Vagina (tissue), 2 donors: ENCODE results near the gene HLA-DQB1.
"Not testable (repeated sequence)": the region's sequence is repeated elsewhere in the genome, so short reads cannot be mapped to it uniquely, and the experiment has no call there.

Source experiments
- POLR2A ChIP-seq, 2 donors: fragments of 450-650 bp; IDR thresholded peaks; one replicate each; pipeline ENCODE4 v1.6.1; 2017; ENCODE audit warnings: antibody characterized with exemption in 2 of 2, mild to moderate bottlenecking in 2 of 2, moderate library complexity in 2 of 2
- TF ChIP-seq, protein P1 (sequence below), 3 experiments: fragments of 450-650 bp in 2 of 3; fragments of 200-600 bp in 1 of 3; sonication (generic) in 1 of 3; IDR thresholded peaks; one replicate each; pipeline ENCODE4 v1.5.1; 2017 to 2019; ENCODE audit warnings: antibody characterized with exemption in 3 of 3, mild to moderate bottlenecking in 2 of 3, moderate library complexity in 2 of 3

DNA sequence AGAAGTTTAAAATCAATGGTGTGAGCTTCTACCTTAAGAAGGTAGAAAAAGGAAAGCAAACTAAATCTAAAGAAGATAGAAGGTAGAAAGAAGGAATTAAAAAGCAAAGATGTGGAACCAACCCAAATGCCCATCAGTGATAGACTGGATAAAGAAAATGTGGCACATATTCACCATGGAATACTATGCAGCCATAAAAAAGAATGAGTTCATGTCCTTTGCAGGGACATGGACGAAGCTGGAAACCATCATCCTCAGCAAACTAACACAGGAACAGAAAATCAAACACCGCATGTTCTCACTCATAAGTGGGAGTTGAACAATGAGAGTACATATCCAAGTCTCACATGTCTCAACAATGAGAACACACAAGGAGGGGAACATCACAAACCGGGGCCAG, 38.7 kb upstream of the HLA-DQB1 start:
- TF ChIP-seq, protein P1, sequence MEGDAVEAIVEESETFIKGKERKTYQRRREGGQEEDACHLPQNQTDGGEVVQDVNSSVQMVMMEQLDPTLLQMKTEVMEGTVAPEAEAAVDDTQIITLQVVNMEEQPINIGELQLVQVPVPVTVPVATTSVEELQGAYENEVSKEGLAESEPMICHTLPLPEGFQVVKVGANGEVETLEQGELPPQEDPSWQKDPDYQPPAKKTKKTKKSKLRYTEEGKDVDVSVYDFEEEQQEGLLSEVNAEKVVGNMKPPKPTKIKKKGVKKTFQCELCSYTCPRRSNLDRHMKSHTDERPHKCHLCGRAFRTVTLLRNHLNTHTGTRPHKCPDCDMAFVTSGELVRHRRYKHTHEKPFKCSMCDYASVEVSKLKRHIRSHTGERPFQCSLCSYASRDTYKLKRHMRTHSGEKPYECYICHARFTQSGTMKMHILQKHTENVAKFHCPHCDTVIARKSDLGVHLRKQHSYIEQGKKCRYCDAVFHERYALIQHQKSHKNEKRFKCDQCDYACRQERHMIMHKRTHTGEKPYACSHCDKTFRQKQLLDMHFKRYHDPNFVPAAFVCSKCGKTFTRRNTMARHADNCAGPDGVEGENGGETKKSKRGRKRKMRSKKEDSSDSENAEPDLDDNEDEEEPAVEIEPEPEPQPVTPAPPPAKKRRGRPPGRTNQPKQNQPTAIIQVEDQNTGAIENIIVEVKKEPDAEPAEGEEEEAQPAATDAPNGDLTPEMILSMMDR (IDR thresholded peaks at IDR 0.05) = not testable (repeated sequence)
- TF ChIP-seq POLR2A (IDR thresholded peaks at IDR 0.05) = not testable (repeated sequence)
